ENCODE results near the gene TRMT112. TPM values are rescaled to one million over a fixed set of nuclear protein-coding genes. Genes with fewer than 3 reads are reported as not detected.

The TRMT112 gene
- polyA plus RNA-seq, 1 donor, result 183 TPM

GRCh38 chr11:64296236-64296635 lies 21.1 kb downstream of the TRMT112 start:
- no peak for DNase-seq

- no peak for DNase-seq
Observed at GRCh38 chr11:64295760-64296159, 21.6 kb downstream of the TRMT112 start.

- no peak for DNase-seq
Observed at GRCh38 chr11:64294774-64295173, 22.6 kb downstream of the TRMT112 start.

GRCh38 chr11:64292460-64293254 lies 24.7 kb downstream of the TRMT112 start:
- DNase-seq, result no peak

GRCh38 chr11:64291752-64292459 lies 25.5 kb downstream of the TRMT112 start:
- DNase-seq, result no peak

GRCh38 chr11:64291262-64291751 lies 26.1 kb downstream of the TRMT112 start, which contains the start of gene KCNK4:
Gene KCNK4 (plus strand): TSS chr11:64291302. CDS start chr11:64293019, 1,717 bp downstream.
- no peak for DNase-seq

GRCh38 chr11:64290352-64291261 lies 26.8 kb downstream of the TRMT112 start:
- DNase-seq, result no peak

- no peak for DNase-seq
Observed at GRCh38 chr11:64289002-64289564, 28.3 kb downstream of the TRMT112 start.

- no peak for DNase-seq
Observed at GRCh38 chr11:64288353-64288750, 29.0 kb downstream of the TRMT112 start.

GRCh38 chr11:64287676-64288352 lies 29.5 kb downstream of the TRMT112 start:
- DNase-seq, result no peak

- no peak for DNase-seq
Observed at GRCh38 chr11:64286801-64287159, 30.6 kb downstream of the TRMT112 start.

GRCh38 chr11:64285885-64286800 lies 31.2 kb downstream of the TRMT112 start:
- DNase-seq, result no peak

- peak; percentile 73 for DNase-seq
Observed at GRCh38 chr11:64284962-64285884, 32.1 kb downstream of the TRMT112 start, which contains the start of gene GPR137. Gene GPR137 (plus strand): TSS chr11:64285848. CDS start chr11:64286525, 677 bp downstream.

GRCh38 chr11:64284048-64284961 lies 33.1 kb downstream of the TRMT112 start, which contains the start of gene BAD:
Gene BAD (minus strand): TSS chr11:64284665. CDS start chr11:64284368, 297 bp downstream.
- DNase-seq, result peak; percentile 93

- DNase-seq, result no peak
Observed at GRCh38 chr11:64283092-64283491, 34.3 kb downstream of the TRMT112 start.

GRCh38 chr11:64281957-64282770 lies 35.2 kb downstream of the TRMT112 start:
- DNase-seq, result no peak

All from left kidney (tissue), 2 donors.